HCT116 (cell line): ENCODE results near the gene PTBP1. TPM values are rescaled to one million over a fixed set of nuclear protein-coding genes. Genes with fewer than 3 reads are reported as not detected.
A peak's percentile ranks its signal among the peaks of the same experiment; 100 is the strongest.

Experiments used
- ATAC-seq: fragments of 200-7000 bp; cut with Tn5 transposase; 2 replicates; pipeline ENCODE4 v1.9.1; 2020; ENCODE audit warnings: mild to moderate bottlenecking, moderate library complexity
- BruUV-seq: library from RNA; stranded (reverse); fragments of 400-500 nt; replicated peaks from 2 replicates; lab custom pipeline; 2021; lab: Mats Ljungman, UMichigan
- CTCF ChIA-PET: fragments of 300-600 bp; sonication (Branson Sonifier 250); formaldehyde crosslinking; loops from one replicate; lab custom pipeline; 2021; ENCODE audit warnings: antibody characterized with exemption; lab: Charles Lee
- POLR2A ChIA-PET: fragments of 300-600, 350-600 bp; sonication (Branson Sonifier 250); formaldehyde crosslinking; loops from one replicate; lab custom pipeline; 2021; ENCODE audit warnings: antibody characterized with exemption; lab: Charles Lee
- RAD21 ChIA-PET, 2 experiments: fragments of 300-600 bp; sonication (Branson Sonifier 250); formaldehyde crosslinking; loops; one replicate each; lab custom pipeline; 2023; ENCODE audit warnings: low total read pairs in 2 of 2; ENCODE audit not compliant: uncharacterized antibody in 2 of 2, unreplicated experiment in 2 of 2, low non-redundant PET in 1 of 2; lab: Charles Lee
- DNase-seq: peaks from one replicate; pipeline ENCODE4 v3.0.0-alpha.2; 2010; ENCODE audit warnings: low read depth, low spot score
- H2AFZ ChIP-seq: fragments of 200-600 bp; shearing (Covaris generic), sonication (generic); 2 replicates; pipeline ENCODE4 v1.6.1; 2017; ENCODE audit warnings: low read depth, mixed run types, mixed read lengths, antibody characterized with exemption, low read length; ENCODE audit not compliant: poor library complexity, severe bottlenecking
- H3K27ac ChIP-seq: 2 replicates; pipeline ENCODE4 v1.5.1; 2012; ENCODE audit warnings: low read depth, low read length
- H3K27me3 ChIP-seq: fragments of 200-600 bp; sonication (generic); 2 replicates; pipeline ENCODE4 v1.6.1; 2016; ENCODE audit warnings: mixed run types, low read length, mixed read lengths; ENCODE audit not compliant: insufficient read depth
- H3K36me3 ChIP-seq, 2 experiments: fragments of 200-500 bp in 1 of 2; fragments of 200-600 bp in 1 of 2; sonication (Bioruptor generic) in 1 of 2; sonication (generic) in 1 of 2; 2 replicates each; pipeline versions ENCODE4 v1.5.1 to v1.6.1; 2014 to 2016; ENCODE audit warnings: low read length in 2 of 2, inconsistent platforms in 1 of 2, mixed read lengths in 1 of 2, mixed run types in 1 of 2; ENCODE audit not compliant: insufficient read depth in 2 of 2, control insufficient read depth in 1 of 2
- H3K4me1 ChIP-seq, 2 experiments: fragments of 200-600 bp in 1 of 2; sonication (generic) in 1 of 2; 2 replicates each; pipeline versions ENCODE4 v1.5.1 to v1.6.1; 2012 to 2017; ENCODE audit warnings: low read length in 2 of 2, inconsistent platforms in 1 of 2, mild to moderate bottlenecking in 1 of 2, mixed read lengths in 1 of 2, mixed run types in 1 of 2, moderate library complexity in 1 of 2; ENCODE audit not compliant: insufficient read depth in 2 of 2, control insufficient read depth in 1 of 2
- H3K4me2 ChIP-seq: fragments of 200-600 bp; sonication (generic); 2 replicates; pipeline ENCODE4 v1.6.1; 2017; ENCODE audit warnings: mixed run types, low read length, mixed read lengths
- H3K4me3 ChIP-seq, 2 experiments: fragments of 200-600 bp in 1 of 2; sonication (generic) in 1 of 2; replicated peaks in 1 of 2; 2 replicates each; pipeline ENCODE4 v1.5.1; 2011 to 2016; ENCODE audit warnings: low read length in 2 of 2, control low read depth in 1 of 2, low read depth in 1 of 2, mild to moderate bottlenecking in 1 of 2, mixed read lengths in 1 of 2, mixed run types in 1 of 2
- H3K79me2 ChIP-seq: fragments of 200-600 bp; sonication (generic); 2 replicates; pipeline ENCODE4 v1.6.1; 2017; ENCODE audit warnings: mild to moderate bottlenecking, mixed run types, low read length, moderate library complexity, mixed read lengths; ENCODE audit not compliant: insufficient read depth
- H3K9ac ChIP-seq: fragments of 200-600 bp; sonication (generic); 2 replicates; pipeline ENCODE4 v1.6.1; 2016; ENCODE audit warnings: low read length, mixed read lengths
- H3K9me2 ChIP-seq: fragments of 200-600 bp; sonication (generic), shearing (Covaris generic); 2 replicates; pipeline ENCODE4 v1.6.1; 2017; ENCODE audit warnings: mixed run types, mild to moderate bottlenecking, moderate library complexity; ENCODE audit not compliant: insufficient read depth
- H3K9me3 ChIP-seq, 2 experiments: fragments of 200-500 bp in 1 of 2; fragments of 200-600 bp in 1 of 2; sonication (Bioruptor generic) in 1 of 2; sonication (generic) in 1 of 2; 2 replicates each; pipeline ENCODE4 v1.6.1; 2014 to 2017; ENCODE audit warnings: low read length in 2 of 2, mixed read lengths in 2 of 2, inconsistent platforms in 1 of 2, low read depth in 1 of 2, mild to moderate bottlenecking in 1 of 2, mixed run types in 1 of 2, moderate library complexity in 1 of 2; ENCODE audit not compliant: control insufficient read depth in 1 of 2, insufficient read depth in 1 of 2
- H4K20me1 ChIP-seq: fragments of 200-600 bp; sonication (generic), shearing (Covaris generic); 2 replicates; pipeline ENCODE4 v1.6.1; 2017; ENCODE audit warnings: mixed run types, mild to moderate bottlenecking, moderate library complexity; ENCODE audit not compliant: insufficient read depth
- CTCF ChIP-seq, 3 experiments: fragments of 200-600 bp in 1 of 3; sonication (generic) in 1 of 3; IDR thresholded peaks in 2 of 3; conservative IDR thresholded peaks in 1 of 3; 2 replicates each; pipeline ENCODE4 v1.5.1; 2012 to 2017; ENCODE audit warnings: low read depth in 2 of 3, low read length in 2 of 3, antibody characterized with exemption in 1 of 3, borderline replicate concordance in 1 of 3, control low read depth in 1 of 3, mild to moderate bottlenecking in 1 of 3, mixed read lengths in 1 of 3, mixed run types in 1 of 3, moderate library complexity in 1 of 3; ENCODE audit not compliant: insufficient read depth in 1 of 3
- TCF7L2 ChIP-seq: IDR thresholded peaks from 2 replicates; pipeline ENCODE4 v1.7.0; 2011; ENCODE audit warnings: borderline replicate concordance, inconsistent platforms; ENCODE audit not compliant: insufficient read depth, insufficient read length; ENCODE audit errors: extremely low read depth
- intact Hi-C: fragments of 100-400 bp; cut with micrococcal nuclease; formaldehyde crosslinking; loops from 2 replicates; pipeline ENCODE4 v1.10.0; 2022
- total RNA-seq: library from RNA; stranded (reverse); gene quantifications from one replicate; pipeline ENCODE4 v1.2.1, GENCODE V29; 2021; ENCODE audit not compliant: unreplicated experiment

Gene PTBP1
- total RNA-seq, 1 experiment from 2014 or later: 676 TPM

GRCh38 chr19:799076-799881, 2.0 kb downstream of the PTBP1 start:
- Histone ChIP-seq H3K79me2 (peaks cover 65% of the 10 kb centered on the region), H3K27me3 (no peaks in the 10 kb centered on the region), H3K9me3 (no peaks in the 10 kb centered on the region), H3K4me2 (peak overlapping the region; percentile 94), H3K9ac (peak overlapping the region; percentile 92), H3K4me1 (peaks cover 17 to 36% of the 10 kb centered on the region in 2 experiments), H3K4me3 (peak overlapping the region; percentile 81 to 88), H3K9me2 (no peaks in the 10 kb centered on the region), H2AFZ (no peak overlapping the region), H4K20me1 (peaks cover 56% of the 10 kb centered on the region; the same call in 1 of the 2 replicates), H3K36me3 (peaks cover 29 to 60% of the 10 kb centered on the region in 2 experiments; a peak in 3 of 4 replicates), H3K27ac (peak overlapping the region; percentile 88)
- ATAC-seq (no peak), DNase-seq (no peak)
- ChIA-PET CTCF (no interaction called here), POLR2A (interaction anchor here (0.6 kb wide), 2 partner anchors 338 to 506 kb away, joined by 3 to 5 read pairs; no protein-coding TSS in a partner anchor), RAD21 (no interaction called here)
- TF ChIP-seq TCF7L2 (no peak), CTCF (IDR thresholded peaks at IDR 0.05 in 2 of 3, conservative IDR thresholded peaks at IDR 0.05 in 1 of 3; ENCODE audit: borderline replicate concordance in 1 of 3, insufficient read depth in 1 of 3, low read depth in 2 of 3, low read length in 2 of 3) (peak in 2 of 3 experiments; percentile 30 to 52; a peak in 4 of 6 replicates)
- no TSS peak for BruUV-seq
- intact Hi-C loops: loop anchor here (10.0 kb wide), 1 partner anchor 446 kb away; the partner anchor contains the start of genes ATP5F1D and MIDN
